H7 (cell line): ENCODE data around the gene DNAJB6. TPM values are rescaled to one million over a fixed set of nuclear protein-coding genes. Genes with fewer than 3 reads are reported as not detected.

ENCODE experiments used
- DNase-seq: peaks from one replicate; pipeline ENCODE4 v3.0.0; 2012
- H3K27me3 ChIP-seq: 2 replicates; pipeline ENCODE4 v1.6.0; 2011; ENCODE audit warnings: mild to moderate bottlenecking, low read length; ENCODE audit not compliant: control insufficient read depth, insufficient read depth
- H3K36me3 ChIP-seq: replicated peaks from 2 replicates; pipeline ENCODE4 v1.5.1; 2011; ENCODE audit warnings: low read length; ENCODE audit not compliant: control insufficient read depth, insufficient read depth
- H3K4me3 ChIP-seq: 2 replicates; pipeline ENCODE4 v1.5.1; 2011; ENCODE audit warnings: low read depth, mild to moderate bottlenecking, control low read depth, low read length, moderate library complexity; ENCODE audit not compliant: insufficient read depth
- total RNA-seq: library from RNA; depleted of rRNA; stranded (reverse); fragments of >200 nt; shearing (Covaris generic); gene quantifications from 2 replicates; pipeline ENCODE4 v1.2.3, GENCODE V29; 2014

Gene DNAJB6
- total RNA-seq, 1 experiment from 2014 or later, result 206 TPM

GRCh38 chr7:157347217-157347904, 10.6 kb downstream of the DNAJB6 start:
- no peak for DNase-seq
- H3K27me3 ChIP-seq, result no peaks in the 10 kb centered on the region
- H3K36me3 ChIP-seq, result 0 out of 2 replicates have a peak, but pooled peaks cover 2% of the 10 kb centered on the region
- H3K4me3 ChIP-seq, result no peak overlapping the region

GRCh38 chr7:157348548-157348947, 11.7 kb downstream of the DNAJB6 start:
- Histone ChIP-seq H3K27me3 (no peaks in the 10 kb centered on the region), H3K4me3 (no peak overlapping the region), H3K36me3 (0 out of 2 replicates have a peak, but pooled peaks cover 2% of the 10 kb centered on the region)
- DNase-seq, result no peak

GRCh38 chr7:157352516-157352915, 15.7 kb downstream of the DNAJB6 start:
- Histone ChIP-seq H3K27me3 (no peaks in the 10 kb centered on the region), H3K36me3 (peaks cover 6% of the 10 kb centered on the region), H3K4me3 (no peak overlapping the region)
- DNase-seq, result no peak

- no peaks in the 10 kb centered on the region for H3K27me3 ChIP-seq
- DNase-seq, result no peak
- no peak overlapping the region for H3K4me3 ChIP-seq
- H3K36me3 ChIP-seq, result peaks cover 28% of the 10 kb centered on the region
These were observed 19.1 kb downstream of the DNAJB6 start for GRCh38 chr7:157355784-157356511.

- Histone ChIP-seq H3K4me3 (no peak overlapping the region), H3K27me3 (no peaks in the 10 kb centered on the region), H3K36me3 (peaks cover 28% of the 10 kb centered on the region)
- DNase-seq, result no peak
These were observed 20.6 kb downstream of the DNAJB6 start for GRCh38 chr7:157357129-157358040.

- Histone ChIP-seq H3K36me3 (peaks cover 30% of the 10 kb centered on the region), H3K4me3 (no peak overlapping the region), H3K27me3 (no peaks in the 10 kb centered on the region)
- no peak for DNase-seq
These were observed 21.4 kb downstream of the DNAJB6 start for GRCh38 chr7:157358041-157358752.

- no peaks in the 10 kb centered on the region for H3K27me3 ChIP-seq
- H3K36me3 ChIP-seq, result peaks cover 36% of the 10 kb centered on the region
These were observed 21.9 kb downstream of the DNAJB6 start for GRCh38 chr7:157358753-157359096.

GRCh38 chr7:157359581-157359980, 22.8 kb downstream of the DNAJB6 start:
- no peaks in the 10 kb centered on the region for H3K27me3 ChIP-seq
- DNase-seq, result no peak

More at GRCh38 chr7:157358753-157359096, 21.9 kb downstream of the DNAJB6 start:
- H3K4me3 ChIP-seq, result no peak overlapping the region
- no peak for DNase-seq

GRCh38 chr7:157360483-157361025, 23.8 kb downstream of the DNAJB6 start:
- Histone ChIP-seq H3K36me3 (peaks cover 52% of the 10 kb centered on the region), H3K27me3 (no peaks in the 10 kb centered on the region), H3K4me3 (no peak overlapping the region)
- no peak for DNase-seq

More at GRCh38 chr7:157359581-157359980, 22.8 kb downstream of the DNAJB6 start:
- H3K4me3 ChIP-seq, result no peak overlapping the region
- H3K36me3 ChIP-seq, result peaks cover 43% of the 10 kb centered on the region

GRCh38 chr7:157361537-157361936, 24.7 kb downstream of the DNAJB6 start:
- H3K36me3 ChIP-seq, result peaks cover 52% of the 10 kb centered on the region
- H3K4me3 ChIP-seq, result no peak overlapping the region
- no peak for DNase-seq
- H3K27me3 ChIP-seq, result no peaks in the 10 kb centered on the region

GRCh38 chr7:157362729-157363128, 25.9 kb downstream of the DNAJB6 start:
- H3K27me3 ChIP-seq, result no peaks in the 10 kb centered on the region

GRCh38 chr7:157366722-157367121, 29.9 kb downstream of the DNAJB6 start:
- no peak for DNase-seq
- Histone ChIP-seq H3K4me3 (no peak overlapping the region), H3K27me3 (no peaks in the 10 kb centered on the region), H3K36me3 (peaks cover 66% of the 10 kb centered on the region)

More at GRCh38 chr7:157362729-157363128, 25.9 kb downstream of the DNAJB6 start:
- H3K36me3 ChIP-seq, result peaks cover 61% of the 10 kb centered on the region
- H3K4me3 ChIP-seq, result no peak overlapping the region
- no peak for DNase-seq

- H3K36me3 ChIP-seq, result peaks cover 73% of the 10 kb centered on the region
- H3K27me3 ChIP-seq, result no peaks in the 10 kb centered on the region
- DNase-seq, result no peak
- H3K4me3 ChIP-seq, result no peak overlapping the region
These were observed 32.2 kb downstream of the DNAJB6 start for GRCh38 chr7:157368955-157369354.

- peaks cover 60% of the 10 kb centered on the region for H3K36me3 ChIP-seq
These were observed 33.9 kb downstream of the DNAJB6 start for GRCh38 chr7:157370742-157371141.

More at GRCh38 chr7:157370742-157371141, 33.9 kb downstream of the DNAJB6 start:
- no peak for DNase-seq
- Histone ChIP-seq H3K27me3 (no peaks in the 10 kb centered on the region), H3K4me3 (no peak overlapping the region)
